Nephron progenitor cell (in vitro differentiated cells): Measurements from ENCODE around the gene ZNF575.

Experiments
- DNase-seq: peaks from one replicate; pipeline ENCODE4 v3.0.0; 2021
- H3K27ac Mint-ChIP-seq: 2 replicates; pipeline ENCODE4 v1.8.0; 2021; ENCODE audit warnings: mild to moderate bottlenecking, moderate library complexity, mixed read lengths
- H3K27me3 Mint-ChIP-seq: 2 replicates; pipeline ENCODE4 v1.8.0; 2021; ENCODE audit warnings: mild to moderate bottlenecking, low read depth, mixed read lengths; ENCODE audit not compliant: poor library complexity
- H3K36me3 Mint-ChIP-seq: 2 replicates; pipeline ENCODE4 v1.8.0; 2021; ENCODE audit warnings: low read depth, mixed read lengths
- H3K4me1 Mint-ChIP-seq: 2 replicates; pipeline ENCODE4 v1.8.0; 2021; ENCODE audit warnings: mixed read lengths
- H3K4me3 Mint-ChIP-seq: 2 replicates; pipeline ENCODE4 v1.8.0; 2021; ENCODE audit warnings: mild to moderate bottlenecking, moderate library complexity, mixed read lengths
- H3K9me3 Mint-ChIP-seq: 2 replicates; pipeline ENCODE4 v1.8.0; 2021; ENCODE audit warnings: mild to moderate bottlenecking, moderate library complexity, mixed read lengths
- CTCF ChIP-seq: fragments of 200-600 bp; sonication (generic); IDR thresholded peaks from 2 replicates; pipeline ENCODE4 v1.5.0; 2021; ENCODE audit warnings: antibody characterized with exemption

The ZNF575 gene

GRCh38 chr19:43501661-43502418 is 31.1 kb upstream of the ZNF575 start:
- H3K27me3 Mint-ChIP-seq, result peaks cover 50% of the 10 kb centered on the region
- peak overlapping the region; percentile 92 for H3K4me3 Mint-ChIP-seq
- no peak overlapping the region for H3K27ac Mint-ChIP-seq
- peaks cover 28% of the 10 kb centered on the region for H3K36me3 Mint-ChIP-seq
- no peaks in the 10 kb centered on the region for H3K9me3 Mint-ChIP-seq
- DNase-seq, result peak; percentile 64
- no peak for TF ChIP-seq CTCF
- H3K4me1 Mint-ChIP-seq, result peaks cover 55% of the 10 kb centered on the region

DNA sequence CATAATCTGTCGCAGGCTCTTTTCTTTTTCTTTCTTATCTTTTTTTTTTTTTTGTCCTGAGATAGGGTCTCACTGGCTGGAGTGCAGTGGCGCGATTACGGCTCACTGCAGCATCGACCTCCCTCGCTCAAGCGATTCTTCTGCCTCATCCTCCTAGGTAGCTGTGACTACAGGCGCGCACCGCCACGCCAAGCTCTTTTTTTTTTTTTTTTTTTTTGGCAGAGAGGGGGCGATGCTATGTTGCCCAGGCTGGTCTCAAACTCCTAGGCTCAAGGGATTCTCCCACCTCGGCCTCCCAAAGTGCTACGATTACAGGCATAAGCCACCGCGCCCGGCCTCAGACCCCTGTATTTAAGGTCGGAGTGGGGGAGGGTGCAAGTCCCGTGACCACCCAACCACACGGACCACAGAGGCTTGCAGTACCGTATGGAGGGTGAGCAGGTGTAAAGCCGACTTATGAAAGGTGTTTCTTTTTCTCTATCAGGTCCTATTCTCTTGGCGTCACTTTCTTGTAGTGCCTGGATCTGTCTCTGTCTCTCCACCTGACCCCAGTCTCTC is 30.5 kb upstream of the ZNF575 start:
- Mint-ChIP-seq H3K4me1 (peaks cover 53% of the 10 kb centered on the region), H3K4me3 (peak overlapping the region; percentile 92), H3K27ac (no peak overlapping the region), H3K36me3 (peaks cover 24% of the 10 kb centered on the region), H3K27me3 (peaks cover 50% of the 10 kb centered on the region), H3K9me3 (no peaks in the 10 kb centered on the region)
- DNase-seq, result no peak
- no peak for TF ChIP-seq CTCF

DNA sequence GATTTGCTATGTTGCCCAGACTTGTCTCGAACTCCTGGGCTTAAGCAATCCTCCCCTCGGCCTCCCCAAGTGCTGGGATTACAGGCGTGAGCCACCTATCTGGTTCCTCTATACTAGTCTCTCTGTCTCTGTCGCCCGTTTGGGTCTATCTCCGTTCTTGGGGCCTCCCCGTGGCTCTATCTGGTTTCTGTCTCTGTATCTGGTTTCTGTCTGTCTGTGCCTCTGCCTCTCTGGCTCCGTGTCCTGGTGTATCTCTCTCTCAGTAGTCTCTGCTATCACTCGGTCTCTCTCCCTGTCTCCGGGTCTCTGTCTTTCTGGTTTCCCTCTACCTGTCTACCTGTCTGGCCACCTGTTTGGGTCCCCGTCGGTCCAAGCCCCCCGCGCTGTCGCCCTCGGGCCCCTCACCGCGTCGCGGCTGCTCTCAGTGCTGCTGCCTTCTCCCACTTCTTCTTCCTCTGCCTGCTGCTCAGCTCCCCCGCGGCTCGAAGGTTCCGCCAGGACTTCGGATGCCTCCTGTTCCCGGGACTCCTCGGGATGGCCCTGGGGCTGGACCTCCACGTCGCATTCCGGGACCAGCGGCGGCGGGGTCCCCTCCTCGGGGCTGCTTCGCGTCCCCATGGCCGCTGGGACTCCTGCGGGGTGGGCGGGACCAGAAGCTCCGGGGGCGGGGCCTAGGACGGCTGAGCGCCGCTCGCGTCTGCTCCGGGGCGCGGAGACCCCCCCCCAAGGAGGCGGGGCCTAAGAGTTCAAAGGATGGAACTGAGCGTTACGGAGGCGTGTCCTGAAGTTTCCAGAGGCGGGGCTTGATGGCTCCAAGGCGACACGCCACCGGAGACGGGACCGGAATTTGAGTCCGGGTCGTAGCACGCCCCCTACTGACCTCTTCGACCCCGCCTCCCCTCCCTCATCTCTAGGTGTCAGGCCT is 29.2 kb upstream of the ZNF575 start:
- no peaks in the 10 kb centered on the region for H3K9me3 Mint-ChIP-seq
- peaks cover 27% of the 10 kb centered on the region for H3K36me3 Mint-ChIP-seq
- H3K4me3 Mint-ChIP-seq, result peak overlapping the region; percentile 92
- peak; percentile 100 for DNase-seq
- peak overlapping the region; percentile 97 for H3K27ac Mint-ChIP-seq
- TF ChIP-seq CTCF, result no peak
- peaks cover 43% of the 10 kb centered on the region for H3K4me1 Mint-ChIP-seq
- peaks cover 50% of the 10 kb centered on the region for H3K27me3 Mint-ChIP-seq

GRCh38 chr19:43504426-43505185 is 28.4 kb upstream of the ZNF575 start, which contains the start of gene PHLDB3:
TSS of gene PHLDB3 (minus strand) at chr19:43504746. CDS start at chr19:43504118, 628 bp downstream.
- TF ChIP-seq CTCF, result no peak
- Mint-ChIP-seq H3K9me3 (no peaks in the 10 kb centered on the region), H3K36me3 (peaks cover 24% of the 10 kb centered on the region), H3K4me3 (peak within 1 kb of the TSS; percentile 92), H3K27me3 (peaks cover 51% of the 10 kb centered on the region), H3K4me1 (peaks cover 35% of the 10 kb centered on the region), H3K27ac (peak within 1 kb of the TSS; percentile 97)
- DNase-seq, result peak; percentile 53

- Mint-ChIP-seq H3K4me1 (peaks cover 34% of the 10 kb centered on the region), H3K27ac (no peak overlapping the region), H3K4me3 (peak overlapping the region; percentile 39), H3K36me3 (peaks cover 29% of the 10 kb centered on the region), H3K9me3 (no peaks in the 10 kb centered on the region), H3K27me3 (peaks cover 55% of the 10 kb centered on the region)
- DNase-seq, result no peak
- TF ChIP-seq CTCF, result no peak
These were observed 27.9 kb upstream of the ZNF575 start for GRCh38 chr19:43505186-43505456.
